Spleen (tissue), 7 donors: Measurements from ENCODE around the gene CALB2.

Source experiments
- CTCF ChIP-seq, 11 experiments: fragments of 200-600 bp in 7 of 11; fragments of 450-650 bp in 4 of 11; sonication (generic) in 4 of 11; IDR thresholded peaks in 8 of 11; conservative IDR thresholded peaks in 3 of 11; 1 replicate in 7 of 11; 2 replicates in 4 of 11; pipeline versions ENCODE4 v1.4.0 to v1.8.0; 2016 to 2021; ENCODE audit warnings: antibody characterized with exemption in 11 of 11, inconsistent platforms in 4 of 11, mild to moderate bottlenecking in 1 of 11
- POLR2A ChIP-seq, 3 donors: fragments of 450-650 bp; IDR thresholded peaks; one replicate each; pipeline ENCODE4 v1.5.1; 2017; ENCODE audit warnings: antibody characterized with exemption in 3 of 3, mild to moderate bottlenecking in 1 of 3
- POLR2AphosphoS5 ChIP-seq, 3 donors: sonication (generic); formaldehyde crosslinking; IDR thresholded peaks; one replicate each; pipeline ENCODE4 v1.5.1; 2017; ENCODE audit warnings: antibody characterized with exemption in 3 of 3
- donor health status: DM: no; HTN: no; CAD: no; lungs with moderate emphysema.
- donor health status: DM: no; HTN: no; CAD: no.
- donor health status: DM: no; HTN: no; CAD: no.

- TF ChIP-seq POLR2A (IDR thresholded peaks at IDR 0.05) (no peak), CTCF (IDR thresholded peaks at IDR 0.05 in 8 of 11, conservative IDR thresholded peaks at IDR 0.05 in 3 of 11) (peak; percentile 56 to 84 (median 77)), POLR2AphosphoS5 (IDR thresholded peaks at IDR 0.05) (no peak)
Measured at GRCh38 chr16:71311553-71312158, 46.9 kb upstream of the CALB2 start.
